HepG2 (cell line): ENCODE data around the gene RGS14. TPM values are rescaled to one million over a fixed set of nuclear protein-coding genes. Genes with fewer than 3 reads are reported as not detected.

Source experiments
- ATAC-seq: fragments of 200-7000 bp; cut with Tn5 transposase; 3 replicates; pipeline ENCODE4 v1.9.1; 2020; ENCODE audit warnings: mild to moderate bottlenecking, moderate library complexity
- BruUV-seq: library from RNA; stranded (reverse); fragments of 400-500 nt; replicated peaks from 2 replicates; lab custom pipeline; 2021; lab: Mats Ljungman, UMichigan
- CTCF ChIA-PET: fragments of 300-600 bp; formaldehyde crosslinking; extraction: SDS; loops from one replicate; lab custom pipeline; 2021; ENCODE audit warnings: low total read pairs, inconsistent platforms, low intra/inter-chr PET ratio; lab: Yijun Ruan, JAX
- POLR2A ChIA-PET: fragments of 350-600 bp; sonication (Branson Sonifier 250); formaldehyde crosslinking; loops from one replicate; lab custom pipeline; 2020; ENCODE audit warnings: antibody characterized with exemption, inconsistent platforms; lab: Yijun Ruan, JAX
- DNase-seq: peaks from one replicate; pipeline ENCODE4 v3.0.0-alpha.2; 2015; ENCODE audit warnings: low spot score
- FAIRE-seq: peaks from 3 replicates; lab custom pipeline; 2011; peaks lifted over from hg19 to GRCh38; lab: Jason Lieb, UNC
- H2AFZ ChIP-seq: one replicate; pipeline ENCODE4 v1.6.1; 2011; ENCODE audit warnings: low read length, inconsistent platforms
- H3K27ac ChIP-seq: fragments of 300-600 bp; 3 replicates; pipeline ENCODE4 v1.8.0; 2011; ENCODE audit warnings: mixed run types, mild to moderate bottlenecking, mixed read lengths, low read length, inconsistent platforms; ENCODE audit not compliant: insufficient read depth; ENCODE audit errors: extremely low read length
- H3K27me3 ChIP-seq, 2 experiments: fragments of 200-600 bp in 1 of 2; 2 replicates in 1 of 2; 3 replicates in 1 of 2; pipeline versions ENCODE4 v1.6.0 to v1.8.0; 2011; ENCODE audit warnings: low read length in 2 of 2, mild to moderate bottlenecking in 2 of 2, moderate library complexity in 2 of 2, inconsistent platforms in 1 of 2; ENCODE audit not compliant: insufficient read depth in 2 of 2, control insufficient read depth in 1 of 2
- H3K36me3 ChIP-seq, 2 experiments: fragments of 200-600 bp in 1 of 2; replicated peaks in 1 of 2; 2 replicates in 1 of 2; 3 replicates in 1 of 2; pipeline versions ENCODE4 v1.5.1 to v1.8.0; 2011; ENCODE audit warnings: low read length in 2 of 2, inconsistent platforms in 1 of 2; ENCODE audit not compliant: insufficient read depth in 2 of 2, control insufficient read depth in 1 of 2
- H3K4me1 ChIP-seq: 2 replicates; pipeline ENCODE4 v1.5.1; 2012; ENCODE audit warnings: low read length, inconsistent platforms; ENCODE audit not compliant: insufficient read depth
- H3K4me2 ChIP-seq: 2 replicates; pipeline ENCODE4 v1.6.0; 2011; ENCODE audit warnings: low read depth, low read length, inconsistent platforms
- H3K4me3 ChIP-seq, 3 experiments: fragments of 200-600 bp in 1 of 3; sonication (generic), shearing (Covaris generic) in 1 of 3; replicated peaks in 1 of 3; 2 replicates each; pipeline ENCODE4 v1.5.1; 2011 to 2016; ENCODE audit warnings: low read length in 3 of 3, inconsistent platforms in 2 of 3, low read depth in 2 of 3, mild to moderate bottlenecking in 2 of 3, control low read depth in 1 of 3, mixed read lengths in 1 of 3; ENCODE audit not compliant: insufficient read depth in 1 of 3
- H3K79me2 ChIP-seq: one replicate; pipeline ENCODE4 v1.6.1; 2011; ENCODE audit warnings: low read length, inconsistent platforms; ENCODE audit not compliant: insufficient read depth
- H3K9ac ChIP-seq: 2 replicates; pipeline ENCODE4 v1.6.0; 2011; ENCODE audit warnings: mild to moderate bottlenecking, low read depth, low read length, inconsistent platforms; ENCODE audit not compliant: insufficient read depth
- H3K9me3 ChIP-seq: 2 replicates; pipeline ENCODE4 v1.5.1; 2012; ENCODE audit warnings: mild to moderate bottlenecking, low read length
- H4K20me1 ChIP-seq: 2 replicates; pipeline ENCODE4 v1.6.0; 2011; ENCODE audit warnings: inconsistent platforms, mild to moderate bottlenecking, low read length, moderate library complexity; ENCODE audit not compliant: insufficient read depth
- MAF1 ChIP-seq: sonication (generic); formaldehyde crosslinking; IDR thresholded peaks from 2 replicates; pipeline ENCODE4 v1.5.0; 2020; ENCODE audit warnings: missing genetic modification reagents, borderline replicate concordance
- MAZ ChIP-seq, 2 experiments: sonication (generic) in 1 of 2; formaldehyde crosslinking in 1 of 2; IDR thresholded peaks; 2 replicates each; pipeline versions ENCODE4 v1.5.0 to v1.6.1; 2012 to 2020; ENCODE audit warnings: low read depth in 2 of 2, mild to moderate bottlenecking in 2 of 2, borderline replicate concordance in 1 of 2, improper control_type of control experiment in 1 of 2, low read length in 1 of 2, missing genetic modification reagents in 1 of 2, moderate library complexity in 1 of 2
- MYC ChIP-seq: sonication (generic); formaldehyde crosslinking; IDR thresholded peaks from 2 replicates; pipeline ENCODE4 v1.9.0; 2021; ENCODE audit warnings: missing genetic modification reagents, borderline replicate concordance
- PCBP1 ChIP-seq: fragments of 200-400 bp; formaldehyde crosslinking; IDR thresholded peaks from 2 replicates; pipeline ENCODE4 v1.6.1; 2017; ENCODE audit warnings: mild to moderate bottlenecking, low read depth, low read length, borderline replicate concordance
- TBX2 ChIP-seq: sonication (generic); formaldehyde crosslinking; IDR thresholded peaks from 2 replicates; pipeline ENCODE4 v1.5.0; 2020; ENCODE audit warnings: missing genetic modification reagents, mild to moderate bottlenecking, borderline replicate concordance
- ZNF672 ChIP-seq: sonication (generic); formaldehyde crosslinking; IDR thresholded peaks from 2 replicates; pipeline ENCODE4 v1.8.1; 2022; ENCODE audit warnings: missing genetic modification reagents
- ZZZ3 ChIP-seq: sonication (generic); formaldehyde crosslinking; IDR thresholded peaks from 2 replicates; pipeline ENCODE4 v1.4.0; 2020; ENCODE audit warnings: missing genetic modification reagents, mild to moderate bottlenecking, borderline replicate concordance
- WGBS: methylation state at CpG from one replicate; pipeline ENCODE4 v1.1.6; 2017; ENCODE audit warnings: low lambda C conversion rate; 5-methylcytosine and 5-hydroxymethylcytosine counted together
- in situ Hi-C: cut with HindIII; loops from 2 replicates; pipeline ENCODE4 v1.10.0; 2017; ENCODE audit warnings: low pct_unique_long_range_greater_than_20kb; ENCODE audit not compliant: extremely low pct_ligation_motif_present
- intact Hi-C: fragments of 100-400 bp; cut with micrococcal nuclease; formaldehyde crosslinking; loops from one replicate; pipeline ENCODE4 v1.10.0; 2022; ENCODE audit not compliant: unreplicated experiment
- polyA plus RNA-seq, 8 experiments: library from polyadenylated mRNA; depleted of rRNA in 3 of 8; stranded (reverse) in 7 of 8; unstranded in 1 of 8; fragments of >200 nt; fragmentation: Illumina TruSeq in 4 of 8; extraction: Trizol in 4 of 8; gene quantifications; 2 replicates each; pipeline versions ENCODE4 v1.2.1 to v1.2.3, GENCODE V29; 2011 to 2016; ENCODE audit warnings: low read depth in 4 of 8, missing spikeins in 1 of 8, mixed read lengths in 1 of 8; ENCODE audit not compliant: insufficient read depth in 1 of 8
- total RNA-seq, 5 experiments: library from RNA; depleted of rRNA; stranded (reverse); fragments of >200 nt; fragmentation: Illumina TruSeq; extraction: Trizol; gene quantifications; 2 replicates each; pipeline ENCODE4 v1.2.3, GENCODE V29; 2016; ENCODE audit warnings: low read depth in 1 of 5
- TF ChIP-seq, protein P1 (sequence below): sonication (generic); formaldehyde crosslinking; IDR thresholded peaks from 2 replicates; pipeline ENCODE4 v1.4.0; 2020; ENCODE audit warnings: low read depth, missing genetic modification reagents
- TF ChIP-seq, protein P2 (sequence below): sonication (generic); formaldehyde crosslinking; IDR thresholded peaks from 2 replicates; pipeline ENCODE4 v1.5.0; 2020; ENCODE audit warnings: mild to moderate bottlenecking, missing genetic modification reagents, borderline replicate concordance

Gene RGS14
- total and polyA plus RNA-seq, 2 of the 13 experiments (the other 11 are each of a cell fraction or from before 2014, with no cell fraction given), result 11.1 to 17.2 TPM

DNA sequence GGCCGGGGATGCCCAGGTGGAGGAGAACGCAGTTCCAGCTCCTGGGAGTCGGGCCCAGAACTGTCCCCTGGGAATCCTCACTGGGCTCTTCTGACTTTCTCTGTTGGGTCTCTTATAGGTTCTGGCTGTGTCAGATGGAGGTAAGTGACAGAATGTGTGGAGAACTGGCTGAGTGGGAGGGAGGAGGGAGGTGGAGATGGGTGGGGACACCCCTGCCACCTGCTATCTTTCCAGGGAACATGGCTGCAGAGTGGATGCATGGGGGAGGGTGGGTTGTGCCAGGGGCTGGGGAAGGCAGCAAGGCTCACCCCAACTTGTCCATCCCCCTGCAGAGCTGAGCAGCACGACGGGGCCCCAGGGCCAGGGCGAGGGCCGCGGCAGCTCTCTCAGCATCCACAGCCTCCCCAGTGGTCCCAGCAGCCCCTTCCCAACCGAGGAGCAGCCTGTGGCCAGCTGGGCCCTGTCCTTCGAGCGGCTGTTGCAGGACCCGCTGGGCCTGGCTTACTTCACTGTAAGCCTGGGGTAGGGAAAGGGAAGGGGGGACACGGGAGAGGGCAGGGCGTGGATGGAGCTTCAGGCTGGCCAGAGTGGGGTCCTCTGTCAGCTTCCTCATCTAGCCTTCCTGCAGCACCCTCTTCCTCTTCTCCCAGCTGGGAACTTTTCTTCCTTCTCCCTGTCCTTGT, 8.3 kb downstream of the RGS14 start:
- H3K4me2 ChIP-seq, result peak overlapping the region; percentile 85
- H3K27me3 ChIP-seq, result peaks cover 0 to 16% of the 10 kb centered on the region in 2 experiments; a peak in 4 of 5 replicates
- WGBS, result 12% methylated on average over 6 of the region's 14 CpGs
- peak overlapping the region; percentile 67 for H3K9ac ChIP-seq
- H3K79me2 ChIP-seq, result no peaks in the 10 kb centered on the region
- FAIRE-seq (no peak), ATAC-seq (0 out of 3 replicates have a peak, but pooled peaks have one; percentile 2), DNase-seq (no peak)
- no peak overlapping the region for H2AFZ ChIP-seq
- peak overlapping the region; percentile 79 for H3K27ac ChIP-seq
- intact Hi-C loops (loop anchor here (5.0 kb wide), 1 partner anchor 49 kb away; no protein-coding TSS in a partner anchor), in situ Hi-C loops (loop anchor here (25.0 kb wide), 1 partner anchor 829 kb away; the partner anchor contains the start of genes CDHR2 and RNF44)
- CTCF ChIA-PET, result no interaction called here
- H3K9me3 ChIP-seq, result no peaks in the 10 kb centered on the region
- H4K20me1 ChIP-seq, result no peaks in the 10 kb centered on the region
- H3K36me3 ChIP-seq, result no peaks in the 10 kb centered on the region
- POLR2A ChIA-PET, result interaction anchor here (1.1 to 7.9 kb wide), 11 partner anchors 8 to 279 kb away, joined by 3 to 239 read pairs (median 10); partner anchors contain the start of genes FGFR4, GRK6, LMAN2 and RGS14
- BruUV-seq, result no TSS peak
- peaks cover 86% of the 10 kb centered on the region for H3K4me1 ChIP-seq
- peak overlapping the region; percentile 64 to 75 (median 68); a peak in 5 of 6 replicates for H3K4me3 ChIP-seq
- TF ChIP-seq PCBP1 (0 out of 2 replicates have a peak, but pooled peaks have one; percentile 61), MAF1 (CRISPR knock-in tag) (0 out of 2 replicates have a peak, but pooled peaks have one; percentile 15), ZZZ3 (CRISPR knock-in tag) (0 out of 2 replicates have a peak, but pooled peaks have one; percentile 52), ZNF672 (CRISPR knock-in tag) (0 out of 2 replicates have a peak, but pooled peaks have one; percentile 68), TBX2 (CRISPR knock-in tag) (peak; percentile 8; the same call in 1 of the 2 replicates), MAZ (IDR thresholded peaks at IDR 0.05; ENCODE audit: borderline replicate concordance, low read depth, low read length) (no peak), MAZ (CRISPR knock-in tag; IDR thresholded peaks at IDR 0.05; ENCODE audit: low read depth) (0 out of 2 replicates have a peak, but pooled peaks have one; percentile 2), MYC (peak; percentile 6; the same call in 1 of the 2 replicates)
- TF ChIP-seq, protein P1, sequence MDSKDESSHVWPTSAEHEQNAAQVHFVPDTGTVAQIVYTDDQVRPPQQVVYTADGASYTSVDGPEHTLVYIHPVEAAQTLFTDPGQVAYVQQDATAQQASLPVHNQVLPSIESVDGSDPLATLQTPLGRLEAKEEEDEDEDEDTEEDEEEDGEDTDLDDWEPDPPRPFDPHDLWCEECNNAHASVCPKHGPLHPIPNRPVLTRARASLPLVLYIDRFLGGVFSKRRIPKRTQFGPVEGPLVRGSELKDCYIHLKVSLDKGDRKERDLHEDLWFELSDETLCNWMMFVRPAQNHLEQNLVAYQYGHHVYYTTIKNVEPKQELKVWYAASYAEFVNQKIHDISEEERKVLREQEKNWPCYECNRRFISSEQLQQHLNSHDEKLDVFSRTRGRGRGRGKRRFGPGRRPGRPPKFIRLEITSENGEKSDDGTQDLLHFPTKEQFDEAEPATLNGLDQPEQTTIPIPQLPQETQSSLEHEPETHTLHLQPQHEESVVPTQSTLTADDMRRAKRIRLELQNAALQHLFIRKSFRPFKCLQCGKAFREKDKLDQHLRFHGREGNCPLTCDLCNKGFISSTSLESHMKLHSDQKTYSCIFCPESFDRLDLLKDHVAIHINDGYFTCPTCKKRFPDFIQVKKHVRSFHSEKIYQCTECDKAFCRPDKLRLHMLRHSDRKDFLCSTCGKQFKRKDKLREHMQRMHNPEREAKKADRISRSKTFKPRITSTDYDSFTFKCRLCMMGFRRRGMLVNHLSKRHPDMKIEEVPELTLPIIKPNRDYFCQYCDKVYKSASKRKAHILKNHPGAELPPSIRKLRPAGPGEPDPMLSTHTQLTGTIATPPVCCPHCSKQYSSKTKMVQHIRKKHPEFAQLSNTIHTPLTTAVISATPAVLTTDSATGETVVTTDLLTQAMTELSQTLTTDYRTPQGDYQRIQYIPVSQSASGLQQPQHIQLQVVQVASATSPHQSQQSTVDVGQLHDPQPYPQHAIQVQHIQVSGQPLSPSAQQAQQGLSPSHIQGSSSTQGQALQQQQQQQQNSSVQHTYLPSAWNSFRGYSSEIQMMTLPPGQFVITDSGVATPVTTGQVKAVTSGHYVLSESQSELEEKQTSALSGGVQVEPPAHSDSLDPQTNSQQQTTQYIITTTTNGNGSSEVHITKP (CRISPR knock-in tag), result 0 out of 2 replicates have a peak, but pooled peaks have one; percentile 26
- TF ChIP-seq, protein P2, sequence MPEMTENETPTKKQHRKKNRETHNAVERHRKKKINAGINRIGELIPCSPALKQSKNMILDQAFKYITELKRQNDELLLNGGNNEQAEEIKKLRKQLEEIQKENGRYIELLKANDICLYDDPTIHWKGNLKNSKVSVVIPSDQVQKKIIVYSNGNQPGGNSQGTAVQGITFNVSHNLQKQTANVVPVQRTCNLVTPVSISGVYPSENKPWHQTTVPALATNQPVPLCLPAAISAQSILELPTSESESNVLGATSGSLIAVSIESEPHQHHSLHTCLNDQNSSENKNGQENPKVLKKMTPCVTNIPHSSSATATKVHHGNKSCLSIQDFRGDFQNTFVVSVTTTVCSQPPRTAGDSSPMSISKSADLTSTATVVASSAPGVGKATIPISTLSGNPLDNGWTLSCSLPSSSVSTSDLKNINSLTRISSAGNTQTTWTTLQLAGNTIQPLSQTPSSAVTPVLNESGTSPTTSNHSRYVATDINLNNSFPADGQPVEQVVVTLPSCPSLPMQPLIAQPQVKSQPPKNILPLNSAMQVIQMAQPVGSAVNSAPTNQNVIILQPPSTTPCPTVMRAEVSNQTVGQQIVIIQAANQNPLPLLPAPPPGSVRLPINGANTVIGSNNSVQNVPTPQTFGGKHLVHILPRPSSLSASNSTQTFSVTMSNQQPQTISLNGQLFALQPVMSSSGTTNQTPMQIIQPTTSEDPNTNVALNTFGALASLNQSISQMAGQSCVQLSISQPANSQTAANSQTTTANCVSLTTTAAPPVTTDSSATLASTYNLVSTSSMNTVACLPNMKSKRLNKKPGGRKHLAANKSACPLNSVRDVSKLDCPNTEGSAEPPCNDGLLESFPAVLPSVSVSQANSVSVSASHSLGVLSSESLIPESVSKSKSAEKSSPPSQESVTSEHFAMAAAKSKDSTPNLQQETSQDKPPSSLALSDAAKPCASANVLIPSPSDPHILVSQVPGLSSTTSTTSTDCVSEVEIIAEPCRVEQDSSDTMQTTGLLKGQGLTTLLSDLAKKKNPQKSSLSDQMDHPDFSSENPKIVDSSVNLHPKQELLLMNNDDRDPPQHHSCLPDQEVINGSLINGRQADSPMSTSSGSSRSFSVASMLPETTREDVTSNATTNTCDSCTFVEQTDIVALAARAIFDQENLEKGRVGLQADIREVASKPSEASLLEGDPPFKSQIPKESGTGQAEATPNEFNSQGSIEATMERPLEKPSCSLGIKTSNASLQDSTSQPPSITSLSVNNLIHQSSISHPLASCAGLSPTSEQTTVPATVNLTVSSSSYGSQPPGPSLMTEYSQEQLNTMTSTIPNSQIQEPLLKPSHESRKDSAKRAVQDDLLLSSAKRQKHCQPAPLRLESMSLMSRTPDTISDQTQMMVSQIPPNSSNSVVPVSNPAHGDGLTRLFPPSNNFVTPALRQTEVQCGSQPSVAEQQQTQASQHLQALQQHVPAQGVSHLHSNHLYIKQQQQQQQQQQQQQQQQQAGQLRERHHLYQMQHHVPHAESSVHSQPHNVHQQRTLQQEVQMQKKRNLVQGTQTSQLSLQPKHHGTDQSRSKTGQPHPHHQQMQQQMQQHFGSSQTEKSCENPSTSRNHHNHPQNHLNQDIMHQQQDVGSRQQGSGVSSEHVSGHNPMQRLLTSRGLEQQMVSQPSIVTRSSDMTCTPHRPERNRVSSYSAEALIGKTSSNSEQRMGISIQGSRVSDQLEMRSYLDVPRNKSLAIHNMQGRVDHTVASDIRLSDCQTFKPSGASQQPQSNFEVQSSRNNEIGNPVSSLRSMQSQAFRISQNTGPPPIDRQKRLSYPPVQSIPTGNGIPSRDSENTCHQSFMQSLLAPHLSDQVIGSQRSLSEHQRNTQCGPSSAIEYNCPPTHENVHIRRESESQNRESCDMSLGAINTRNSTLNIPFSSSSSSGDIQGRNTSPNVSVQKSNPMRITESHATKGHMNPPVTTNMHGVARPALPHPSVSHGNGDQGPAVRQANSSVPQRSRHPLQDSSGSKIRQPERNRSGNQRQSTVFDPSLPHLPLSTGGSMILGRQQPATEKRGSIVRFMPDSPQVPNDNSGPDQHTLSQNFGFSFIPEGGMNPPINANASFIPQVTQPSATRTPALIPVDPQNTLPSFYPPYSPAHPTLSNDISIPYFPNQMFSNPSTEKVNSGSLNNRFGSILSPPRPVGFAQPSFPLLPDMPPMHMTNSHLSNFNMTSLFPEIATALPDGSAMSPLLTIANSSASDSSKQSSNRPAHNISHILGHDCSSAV (CRISPR knock-in tag), result no peak
